HepG2 (cell line): Measurements from ENCODE around the gene SPAG9. TPM values are rescaled to one million over a fixed set of nuclear protein-coding genes. Genes with fewer than 3 reads are reported as not detected.

Source experiments
- ATAC-seq: fragments of 200-7000 bp; cut with Tn5 transposase; 3 replicates; pipeline ENCODE4 v1.9.1; 2020; ENCODE audit warnings: mild to moderate bottlenecking, moderate library complexity
- BruUV-seq: library from RNA; stranded (reverse); fragments of 400-500 nt; replicated peaks from 2 replicates; lab custom pipeline; 2021; lab: Mats Ljungman, UMichigan
- CTCF ChIA-PET: fragments of 300-600 bp; formaldehyde crosslinking; extraction: SDS; loops from one replicate; lab custom pipeline; 2021; ENCODE audit warnings: low total read pairs, inconsistent platforms, low intra/inter-chr PET ratio; lab: Yijun Ruan, JAX
- POLR2A ChIA-PET: fragments of 350-600 bp; sonication (Branson Sonifier 250); formaldehyde crosslinking; loops from one replicate; lab custom pipeline; 2020; ENCODE audit warnings: antibody characterized with exemption, inconsistent platforms; lab: Yijun Ruan, JAX
- DNase-seq: peaks from one replicate; pipeline ENCODE4 v3.0.0-alpha.2; 2015; ENCODE audit warnings: low spot score
- FAIRE-seq: peaks from 3 replicates; lab custom pipeline; 2011; peaks lifted over from hg19 to GRCh38; lab: Jason Lieb, UNC
- H2AFZ ChIP-seq: one replicate; pipeline ENCODE4 v1.6.1; 2011; ENCODE audit warnings: low read length, inconsistent platforms
- H3K27ac ChIP-seq: fragments of 300-600 bp; 3 replicates; pipeline ENCODE4 v1.8.0; 2011; ENCODE audit warnings: mixed run types, mild to moderate bottlenecking, mixed read lengths, low read length, inconsistent platforms; ENCODE audit not compliant: insufficient read depth; ENCODE audit errors: extremely low read length
- H3K27me3 ChIP-seq, 2 experiments: fragments of 200-600 bp in 1 of 2; 2 replicates in 1 of 2; 3 replicates in 1 of 2; pipeline versions ENCODE4 v1.6.0 to v1.8.0; 2011; ENCODE audit warnings: low read length in 2 of 2, mild to moderate bottlenecking in 2 of 2, moderate library complexity in 2 of 2, inconsistent platforms in 1 of 2; ENCODE audit not compliant: insufficient read depth in 2 of 2, control insufficient read depth in 1 of 2
- H3K36me3 ChIP-seq, 2 experiments: fragments of 200-600 bp in 1 of 2; replicated peaks in 1 of 2; 2 replicates in 1 of 2; 3 replicates in 1 of 2; pipeline versions ENCODE4 v1.5.1 to v1.8.0; 2011; ENCODE audit warnings: low read length in 2 of 2, inconsistent platforms in 1 of 2; ENCODE audit not compliant: insufficient read depth in 2 of 2, control insufficient read depth in 1 of 2
- H3K4me1 ChIP-seq: 2 replicates; pipeline ENCODE4 v1.5.1; 2012; ENCODE audit warnings: low read length, inconsistent platforms; ENCODE audit not compliant: insufficient read depth
- H3K4me2 ChIP-seq: 2 replicates; pipeline ENCODE4 v1.6.0; 2011; ENCODE audit warnings: low read depth, low read length, inconsistent platforms
- H3K4me3 ChIP-seq, 3 experiments: fragments of 200-600 bp in 1 of 3; sonication (generic), shearing (Covaris generic) in 1 of 3; replicated peaks in 1 of 3; 2 replicates each; pipeline ENCODE4 v1.5.1; 2011 to 2016; ENCODE audit warnings: low read length in 3 of 3, inconsistent platforms in 2 of 3, low read depth in 2 of 3, mild to moderate bottlenecking in 2 of 3, control low read depth in 1 of 3, mixed read lengths in 1 of 3; ENCODE audit not compliant: insufficient read depth in 1 of 3
- H3K79me2 ChIP-seq: one replicate; pipeline ENCODE4 v1.6.1; 2011; ENCODE audit warnings: low read length, inconsistent platforms; ENCODE audit not compliant: insufficient read depth
- H3K9ac ChIP-seq: 2 replicates; pipeline ENCODE4 v1.6.0; 2011; ENCODE audit warnings: mild to moderate bottlenecking, low read depth, low read length, inconsistent platforms; ENCODE audit not compliant: insufficient read depth
- H3K9me3 ChIP-seq: 2 replicates; pipeline ENCODE4 v1.5.1; 2012; ENCODE audit warnings: mild to moderate bottlenecking, low read length
- H4K20me1 ChIP-seq: 2 replicates; pipeline ENCODE4 v1.6.0; 2011; ENCODE audit warnings: inconsistent platforms, mild to moderate bottlenecking, low read length, moderate library complexity; ENCODE audit not compliant: insufficient read depth
- ARID4A ChIP-seq: sonication (generic); formaldehyde crosslinking; IDR thresholded peaks from 2 replicates; pipeline ENCODE4 v1.5.0; 2020; ENCODE audit warnings: mild to moderate bottlenecking, missing genetic modification reagents, borderline replicate concordance
- ERF ChIP-seq: IDR thresholded peaks from 2 replicates; pipeline ENCODE4 v1.6.1; 2018; ENCODE audit warnings: missing biosample characterization, missing genetic modification reagents
- ETV5 ChIP-seq: IDR thresholded peaks from 2 replicates; pipeline ENCODE4 v1.6.1; 2018; ENCODE audit warnings: missing biosample characterization, missing genetic modification reagents, inconsistent platforms, borderline replicate concordance
- FOSL2 ChIP-seq: sonication (generic); formaldehyde crosslinking; IDR thresholded peaks from 2 replicates; pipeline ENCODE4 v1.4.0; 2020; ENCODE audit warnings: missing genetic modification reagents
- JUND ChIP-seq: sonication (generic); formaldehyde crosslinking; IDR thresholded peaks from 2 replicates; pipeline ENCODE4 v1.8.0; 2022; ENCODE audit warnings: mild to moderate bottlenecking, missing genetic modification reagents
- KDM5B ChIP-seq: sonication (generic); formaldehyde crosslinking; IDR thresholded peaks from 2 replicates; pipeline ENCODE4 v1.4.0; 2020; ENCODE audit warnings: missing genetic modification reagents, mild to moderate bottlenecking, borderline replicate concordance
- NR2F6 ChIP-seq, 2 experiments: IDR thresholded peaks; 2 replicates each; pipeline ENCODE4 v1.6.1; 2016; ENCODE audit warnings: antibody characterized with exemption in 1 of 2, mild to moderate bottlenecking in 1 of 2
- POLR2AphosphoS5 ChIP-seq: IDR thresholded peaks from 2 replicates; pipeline ENCODE4 v1.6.1; 2012; ENCODE audit warnings: low read depth, low read length
- SETDB1 ChIP-seq: sonication (generic); formaldehyde crosslinking; IDR thresholded peaks from 2 replicates; pipeline ENCODE4 v1.5.1; 2020; ENCODE audit warnings: missing genetic modification reagents, mild to moderate bottlenecking, borderline replicate concordance
- SIX1 ChIP-seq: sonication (generic); formaldehyde crosslinking; IDR thresholded peaks from 2 replicates; pipeline ENCODE4 v1.4.0; 2020; ENCODE audit warnings: missing genetic modification reagents, borderline replicate concordance
- SNAI1 ChIP-seq: sonication (generic); formaldehyde crosslinking; IDR thresholded peaks from 2 replicates; pipeline ENCODE4 v1.5.0; 2020; ENCODE audit warnings: mild to moderate bottlenecking, missing genetic modification reagents, borderline replicate concordance
- ZBTB20 ChIP-seq: sonication (generic); formaldehyde crosslinking; IDR thresholded peaks from 2 replicates; pipeline ENCODE4 v1.8.1; 2023; ENCODE audit warnings: missing genetic modification reagents, low read depth, mild to moderate bottlenecking, borderline replicate concordance
- ZFX ChIP-seq: sonication (generic); formaldehyde crosslinking; IDR thresholded peaks from 2 replicates; pipeline ENCODE4 v1.4.0; 2020; ENCODE audit warnings: mild to moderate bottlenecking, low read depth, missing genetic modification reagents, moderate library complexity
- ZNF143 ChIP-seq: sonication (generic); formaldehyde crosslinking; IDR thresholded peaks from 2 replicates; pipeline ENCODE4 v1.4.0; 2020; ENCODE audit warnings: missing genetic modification reagents
- ZNF230 ChIP-seq: sonication (generic); formaldehyde crosslinking; IDR thresholded peaks from 2 replicates; pipeline ENCODE4 v1.4.0; 2020; ENCODE audit warnings: mild to moderate bottlenecking, missing genetic modification reagents
- ZNF512B ChIP-seq: sonication (generic); formaldehyde crosslinking; IDR thresholded peaks from 2 replicates; pipeline ENCODE4 v1.5.1; 2020; ENCODE audit warnings: missing genetic modification reagents, mild to moderate bottlenecking, borderline replicate concordance
- ZNF543 ChIP-seq: sonication (generic); formaldehyde crosslinking; IDR thresholded peaks from 2 replicates; pipeline ENCODE4 v1.4.0; 2020; ENCODE audit warnings: mild to moderate bottlenecking, missing genetic modification reagents
- ZNF619 ChIP-seq: sonication (generic); formaldehyde crosslinking; IDR thresholded peaks from 2 replicates; pipeline ENCODE4 v1.4.0; 2020; ENCODE audit warnings: mild to moderate bottlenecking, missing genetic modification reagents
- ZNF724P ChIP-seq: sonication (generic); formaldehyde crosslinking; IDR thresholded peaks from 2 replicates; pipeline ENCODE4 v1.8.0; 2022; ENCODE audit warnings: missing genetic modification reagents, borderline replicate concordance
- WGBS: methylation state at CpG from one replicate; pipeline ENCODE4 v1.1.6; 2017; ENCODE audit warnings: low lambda C conversion rate; 5-methylcytosine and 5-hydroxymethylcytosine counted together
- in situ Hi-C: cut with HindIII; loops from 2 replicates; pipeline ENCODE4 v1.10.0; 2017; ENCODE audit warnings: low pct_unique_long_range_greater_than_20kb; ENCODE audit not compliant: extremely low pct_ligation_motif_present
- intact Hi-C: fragments of 100-400 bp; cut with micrococcal nuclease; formaldehyde crosslinking; loops from one replicate; pipeline ENCODE4 v1.10.0; 2022; ENCODE audit not compliant: unreplicated experiment
- polyA plus RNA-seq, 8 experiments: library from polyadenylated mRNA; depleted of rRNA in 3 of 8; stranded (reverse) in 7 of 8; unstranded in 1 of 8; fragments of >200 nt; fragmentation: Illumina TruSeq in 4 of 8; extraction: Trizol in 4 of 8; gene quantifications; 2 replicates each; pipeline versions ENCODE4 v1.2.1 to v1.2.3, GENCODE V29; 2011 to 2016; ENCODE audit warnings: low read depth in 4 of 8, missing spikeins in 1 of 8, mixed read lengths in 1 of 8; ENCODE audit not compliant: insufficient read depth in 1 of 8
- total RNA-seq, 5 experiments: library from RNA; depleted of rRNA; stranded (reverse); fragments of >200 nt; fragmentation: Illumina TruSeq; extraction: Trizol; gene quantifications; 2 replicates each; pipeline ENCODE4 v1.2.3, GENCODE V29; 2016; ENCODE audit warnings: low read depth in 1 of 5

SPAG9 gene
- total and polyA plus RNA-seq, 2 of the 13 experiments (the other 11 are each of a cell fraction or from before 2014, with no cell fraction given) = 43.2 to 78.6 TPM

GRCh38 chr17:50945779-50946222 lies 174.9 kb downstream of the SPAG9 start:
- WGBS = 80% methylated on average over 3 of the region's 3 CpGs
- in situ Hi-C loops (loop anchor here (5.0 kb wide), 1 partner anchor 78 kb away; the partner anchor contains the start of gene TOB1), intact Hi-C loops (loop anchor here (2.0 kb wide), 2 partner anchors 15 to 41 kb away; no protein-coding TSS in a partner anchor)
- Histone ChIP-seq H3K4me3 (no peak overlapping the region), H3K4me2 (no peak overlapping the region), H3K27me3 (no peaks in the 10 kb centered on the region), H2AFZ (no peak overlapping the region), H3K27ac (no peak overlapping the region), H3K79me2 (peaks cover 5% of the 10 kb centered on the region), H4K20me1 (no peaks in the 10 kb centered on the region), H3K9ac (no peak overlapping the region), H3K9me3 (no peaks in the 10 kb centered on the region), H3K36me3 (no peaks in the 10 kb centered on the region), H3K4me1 (peaks cover 97% of the 10 kb centered on the region)
- FAIRE-seq (no peak), DNase-seq (no peak), ATAC-seq (no peak)
- ChIA-PET POLR2A (interaction anchor here (1.4 to 12.2 kb wide), 14 partner anchors 9 to 229 kb away, joined by 4 to 510 read pairs (median 38); partner anchors contain the start of gene TOB1), CTCF (no interaction called here)
- BruUV-seq = no TSS peak
- TF ChIP-seq ZNF543 (CRISPR knock-in tag) = no peak
- TF ChIP-seq ZNF143 (CRISPR knock-in tag) = 0 out of 2 replicates have a peak, but pooled peaks have one; percentile 16
- no peak for TF ChIP-seq NR2F6 (IDR thresholded peaks at IDR 0.05)
- TF ChIP-seq NR2F6 (CRISPR knock-in tag; IDR thresholded peaks at IDR 0.05) = peak; percentile 21; the same call in 1 of the 2 replicates
- peak; percentile 37; the same call in 1 of the 2 replicates for TF ChIP-seq ZFX
- peak; percentile 28; the same call in 1 of the 2 replicates for TF ChIP-seq ETV5
- TF ChIP-seq SETDB1 (CRISPR knock-in tag) = no peak
- TF ChIP-seq KDM5B = peak; percentile 55; the same call in 1 of the 2 replicates
- no peak for TF ChIP-seq ZNF230 (CRISPR knock-in tag)
- TF ChIP-seq FOSL2 (CRISPR knock-in tag) = no peak
- no peak for TF ChIP-seq ZNF724P (CRISPR knock-in tag)
- TF ChIP-seq POLR2AphosphoS5 = no peak
- TF ChIP-seq ZBTB20 (CRISPR knock-in tag) = peak; percentile 73; the same call in 1 of the 2 replicates
- no peak for TF ChIP-seq SNAI1 (CRISPR knock-in tag)
- TF ChIP-seq JUND (CRISPR knock-in tag) = no peak
- TF ChIP-seq ERF (CRISPR knock-in tag) = no peak
- no peak for TF ChIP-seq SIX1
- no peak for TF ChIP-seq ZNF512B (CRISPR knock-in tag)
- 0 out of 2 replicates have a peak, but pooled peaks have one; percentile 15 for TF ChIP-seq ZNF619
- no peak for TF ChIP-seq ARID4A (CRISPR knock-in tag)
